SK-N-SH (cell line): ENCODE data around the gene SLC1A2. TPM values are rescaled to one million over a fixed set of nuclear protein-coding genes. Genes with fewer than 3 reads are reported as not detected.

Source experiments
- CTCF ChIA-PET: fragments of 300-600, 350-600 bp; formaldehyde crosslinking; extraction: SDS; loops from one replicate; lab custom pipeline; 2021; lab: Yijun Ruan, JAX
- POLR2A ChIA-PET: fragments of 350-600 bp; sonication (Branson Sonifier 250); formaldehyde crosslinking; extraction: SDS; loops from one replicate; lab custom pipeline; 2020; ENCODE audit warnings: antibody characterized with exemption, inconsistent platforms; lab: Yijun Ruan, JAX
- DNase-seq: peaks from one replicate; pipeline ENCODE4 v3.0.0; 2012
- H2AFZ ChIP-seq: fragments of 200-600 bp; sonication (generic); 2 replicates; pipeline ENCODE4 v1.8.1; 2016; ENCODE audit warnings: antibody characterized with exemption, mild to moderate bottlenecking, low read depth
- H3F3A ChIP-seq: fragments of 200-600 bp; sonication (generic); replicated peaks from 2 replicates; pipeline ENCODE3; 2016; ENCODE audit warnings: antibody characterized with exemption, mild to moderate bottlenecking; ENCODE audit not compliant: insufficient read depth
- H3K27ac ChIP-seq, 2 experiments: fragments of 200-500 bp in 1 of 2; fragments of 200-600 bp in 1 of 2; sonication (Bioruptor generic) in 1 of 2; sonication (generic), shearing (Covaris generic) in 1 of 2; 2 replicates each; pipeline versions ENCODE4 v1.5.1 to v1.6.1; 2014 to 2016; ENCODE audit warnings: low read depth in 2 of 2, inconsistent platforms in 1 of 2, low read length in 1 of 2, mild to moderate bottlenecking in 1 of 2, mixed read lengths in 1 of 2
- H3K27me3 ChIP-seq: fragments of 200-600 bp; sonication (generic), shearing (Covaris generic); 2 replicates; pipeline ENCODE4 v1.6.1; 2016; ENCODE audit warnings: mixed run types; ENCODE audit not compliant: insufficient read depth
- H3K36me3 ChIP-seq, 2 experiments: fragments of 200-500 bp in 1 of 2; fragments of 200-600 bp in 1 of 2; sonication (Bioruptor generic) in 1 of 2; sonication (generic) in 1 of 2; replicated peaks in 1 of 2; 2 replicates each; pipeline versions ENCODE3 to v1.5.1; 2014 to 2016; ENCODE audit warnings: low read length in 1 of 2, mild to moderate bottlenecking in 1 of 2; ENCODE audit not compliant: insufficient read depth in 2 of 2, control insufficient read depth in 1 of 2
- H3K4me1 ChIP-seq, 2 experiments: fragments of 200-500 bp in 1 of 2; fragments of 200-600 bp in 1 of 2; sonication (Bioruptor generic) in 1 of 2; sonication (generic), shearing (Covaris generic) in 1 of 2; 2 replicates each; pipeline versions ENCODE4 v1.5.1 to v1.6.1; 2014 to 2016; ENCODE audit warnings: low read depth in 1 of 2, low read length in 1 of 2, mixed run types in 1 of 2; ENCODE audit not compliant: insufficient read depth in 2 of 2, control insufficient read depth in 1 of 2
- H3K4me2 ChIP-seq: fragments of 200-600 bp; sonication (generic), shearing (Covaris generic); 2 replicates; pipeline ENCODE4 v1.6.1; 2017; ENCODE audit warnings: mixed run types
- H3K4me3 ChIP-seq, 2 experiments: fragments of 200-500 bp in 1 of 2; fragments of 200-600 bp in 1 of 2; sonication (Bioruptor generic) in 1 of 2; sonication (generic), shearing (Covaris generic) in 1 of 2; 2 replicates each; pipeline versions ENCODE4 v1.5.1 to v1.8.1; 2014 to 2016; ENCODE audit warnings: low read depth in 2 of 2, inconsistent platforms in 1 of 2, low read length in 1 of 2, mild to moderate bottlenecking in 1 of 2, mixed read lengths in 1 of 2, moderate library complexity in 1 of 2
- H3K79me2 ChIP-seq: fragments of 200-600 bp; sonication (generic); 2 replicates; pipeline ENCODE4 v1.8.1; 2017; ENCODE audit warnings: mild to moderate bottlenecking; ENCODE audit not compliant: insufficient read depth
- H3K9ac ChIP-seq: fragments of 200-600 bp; sonication (generic); 2 replicates; pipeline ENCODE4 v1.6.1; 2017; ENCODE audit warnings: mixed run types
- H3K9me2 ChIP-seq: fragments of 200-600 bp; sonication (generic); 2 replicates; pipeline ENCODE4 v1.6.1; 2017; ENCODE audit warnings: mixed run types
- H3K9me3 ChIP-seq: fragments of 200-600 bp; sonication (generic); 2 replicates; pipeline ENCODE4 v1.6.1; 2017; ENCODE audit warnings: mixed run types, mild to moderate bottlenecking, moderate library complexity
- H4K20me1 ChIP-seq: fragments of 200-600 bp; sonication (generic); 2 replicates; pipeline ENCODE4 v1.6.1; 2017; ENCODE audit warnings: mild to moderate bottlenecking, mixed run types; ENCODE audit not compliant: insufficient read depth
- CHD2 ChIP-seq: fragments of 150-350 bp; IDR thresholded peaks from 2 replicates; pipeline ENCODE4 v1.6.1; 2018; ENCODE audit warnings: low read length; ENCODE audit not compliant: partially characterized antibody
- ELF1 ChIP-seq: IDR thresholded peaks from 2 replicates; pipeline ENCODE4 v1.4.0; 2012
- EP300 ChIP-seq, 2 experiments: IDR thresholded peaks; 2 replicates each; pipeline versions ENCODE4 v1.4.0 to v1.6.1; 2012; ENCODE audit warnings: borderline replicate concordance in 1 of 2, low read depth in 1 of 2, low read length in 1 of 2
- FOSL2 ChIP-seq: IDR thresholded peaks from 2 replicates; pipeline ENCODE4 v1.4.0; 2012; ENCODE audit warnings: low read depth, mild to moderate bottlenecking, moderate library complexity, borderline replicate concordance
- FOXM1 ChIP-seq: IDR thresholded peaks from 2 replicates; pipeline ENCODE4 v1.4.0; 2012; ENCODE audit warnings: low read depth, mild to moderate bottlenecking
- GABPA ChIP-seq: IDR thresholded peaks from 2 replicates; pipeline ENCODE4 v1.4.0; 2012; ENCODE audit warnings: low read depth, mild to moderate bottlenecking
- MEF2A ChIP-seq: IDR thresholded peaks from 2 replicates; pipeline ENCODE4 v1.4.0; 2012; ENCODE audit warnings: low read depth, borderline replicate concordance
- NRF1 ChIP-seq: IDR thresholded peaks from 2 replicates; pipeline ENCODE4 v1.6.1; 2012; ENCODE audit warnings: low read depth, mild to moderate bottlenecking, low read length
- POLR2AphosphoS5 ChIP-seq: IDR thresholded peaks from 2 replicates; pipeline ENCODE4 v1.6.1; 2012; ENCODE audit warnings: low read depth, low read length
- RAD21 ChIP-seq: IDR thresholded peaks from 2 replicates; pipeline ENCODE4 v1.6.1; 2012; ENCODE audit warnings: mild to moderate bottlenecking, low read length
- RCOR1 ChIP-seq: fragments of 150-350 bp; IDR thresholded peaks from 2 replicates; pipeline ENCODE4 v1.6.1; 2017; ENCODE audit warnings: antibody characterized with exemption, low read length
- RFX5 ChIP-seq: IDR thresholded peaks from 2 replicates; pipeline ENCODE4 v1.6.1; 2012; ENCODE audit warnings: mild to moderate bottlenecking, improper control_type of control experiment, low read length
- SMC3 ChIP-seq: IDR thresholded peaks from 2 replicates; pipeline ENCODE4 v1.6.1; 2012; ENCODE audit warnings: low read depth, low read length, improper control_type of control experiment
- USF1 ChIP-seq: IDR thresholded peaks from 2 replicates; pipeline ENCODE4 v1.4.0; 2012; ENCODE audit warnings: low read depth, borderline replicate concordance
- YY1 ChIP-seq: IDR thresholded peaks from 2 replicates; pipeline ENCODE4 v1.4.0; 2012; ENCODE audit warnings: low read depth, mild to moderate bottlenecking
- WGBS: methylation state at CpG from one replicate; pipeline ENCODE4 v1.1.6; 2017; ENCODE audit warnings: low lambda C conversion rate; 5-methylcytosine and 5-hydroxymethylcytosine counted together
- polyA plus RNA-seq, 3 experiments: library from polyadenylated mRNA; depleted of rRNA; stranded (reverse); fragments of >200 nt; gene quantifications; 2 replicates each; pipeline ENCODE4 v1.2.3, GENCODE V29; 2012
- TF ChIP-seq, protein P1 (sequence below): IDR thresholded peaks from 2 replicates; pipeline ENCODE4 v1.4.0; 2012; ENCODE audit warnings: low read depth, borderline replicate concordance
- TF ChIP-seq, protein P2 (sequence below): IDR thresholded peaks from 2 replicates; pipeline ENCODE4; 2012
- TF ChIP-seq, protein P3 (sequence below): IDR thresholded peaks from 2 replicates; pipeline ENCODE4 v1.6.1; 2012; ENCODE audit warnings: mild to moderate bottlenecking, low read depth, low read length, moderate library complexity

The SLC1A2 gene
- polyA plus RNA-seq, 1 of the 3 experiments (the other 2 are of a cell fraction), result under 0.01 TPM

GRCh38 chr11:35424157-35424940 lies 5.0 kb upstream of the SLC1A2 start:
- 44% methylated on average over 4 of the region's 4 CpGs for WGBS
- TF ChIP-seq ELF1 (no peak), RFX5 (no peak), RAD21 (no peak), RCOR1 (no peak), MEF2A (no peak), EP300 (IDR thresholded peaks at IDR 0.05; ENCODE audit: borderline replicate concordance in 1 of 2, low read depth in 1 of 2, low read length in 1 of 2) (no peak), SMC3 (no peak), USF1 (no peak), POLR2AphosphoS5 (no peak), FOSL2 (no peak), NRF1 (no peak), GABPA (no peak), YY1 (no peak), FOXM1 (no peak), CHD2 (no peak)
- TF ChIP-seq, protein P1, sequence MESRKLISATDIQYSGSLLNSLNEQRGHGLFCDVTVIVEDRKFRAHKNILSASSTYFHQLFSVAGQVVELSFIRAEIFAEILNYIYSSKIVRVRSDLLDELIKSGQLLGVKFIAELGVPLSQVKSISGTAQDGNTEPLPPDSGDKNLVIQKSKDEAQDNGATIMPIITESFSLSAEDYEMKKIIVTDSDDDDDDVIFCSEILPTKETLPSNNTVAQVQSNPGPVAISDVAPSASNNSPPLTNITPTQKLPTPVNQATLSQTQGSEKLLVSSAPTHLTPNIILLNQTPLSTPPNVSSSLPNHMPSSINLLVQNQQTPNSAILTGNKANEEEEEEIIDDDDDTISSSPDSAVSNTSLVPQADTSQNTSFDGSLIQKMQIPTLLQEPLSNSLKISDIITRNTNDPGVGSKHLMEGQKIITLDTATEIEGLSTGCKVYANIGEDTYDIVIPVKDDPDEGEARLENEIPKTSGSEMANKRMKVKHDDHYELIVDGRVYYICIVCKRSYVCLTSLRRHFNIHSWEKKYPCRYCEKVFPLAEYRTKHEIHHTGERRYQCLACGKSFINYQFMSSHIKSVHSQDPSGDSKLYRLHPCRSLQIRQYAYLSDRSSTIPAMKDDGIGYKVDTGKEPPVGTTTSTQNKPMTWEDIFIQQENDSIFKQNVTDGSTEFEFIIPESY, result no peak
- TF ChIP-seq, protein P2, sequence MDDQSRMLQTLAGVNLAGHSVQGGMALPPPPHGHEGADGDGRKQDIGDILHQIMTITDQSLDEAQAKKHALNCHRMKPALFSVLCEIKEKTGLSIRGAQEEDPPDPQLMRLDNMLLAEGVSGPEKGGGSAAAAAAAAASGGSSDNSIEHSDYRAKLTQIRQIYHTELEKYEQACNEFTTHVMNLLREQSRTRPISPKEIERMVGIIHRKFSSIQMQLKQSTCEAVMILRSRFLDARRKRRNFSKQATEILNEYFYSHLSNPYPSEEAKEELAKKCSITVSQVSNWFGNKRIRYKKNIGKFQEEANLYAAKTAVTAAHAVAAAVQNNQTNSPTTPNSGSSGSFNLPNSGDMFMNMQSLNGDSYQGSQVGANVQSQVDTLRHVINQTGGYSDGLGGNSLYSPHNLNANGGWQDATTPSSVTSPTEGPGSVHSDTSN, result no peak
- TF ChIP-seq, protein P3, sequence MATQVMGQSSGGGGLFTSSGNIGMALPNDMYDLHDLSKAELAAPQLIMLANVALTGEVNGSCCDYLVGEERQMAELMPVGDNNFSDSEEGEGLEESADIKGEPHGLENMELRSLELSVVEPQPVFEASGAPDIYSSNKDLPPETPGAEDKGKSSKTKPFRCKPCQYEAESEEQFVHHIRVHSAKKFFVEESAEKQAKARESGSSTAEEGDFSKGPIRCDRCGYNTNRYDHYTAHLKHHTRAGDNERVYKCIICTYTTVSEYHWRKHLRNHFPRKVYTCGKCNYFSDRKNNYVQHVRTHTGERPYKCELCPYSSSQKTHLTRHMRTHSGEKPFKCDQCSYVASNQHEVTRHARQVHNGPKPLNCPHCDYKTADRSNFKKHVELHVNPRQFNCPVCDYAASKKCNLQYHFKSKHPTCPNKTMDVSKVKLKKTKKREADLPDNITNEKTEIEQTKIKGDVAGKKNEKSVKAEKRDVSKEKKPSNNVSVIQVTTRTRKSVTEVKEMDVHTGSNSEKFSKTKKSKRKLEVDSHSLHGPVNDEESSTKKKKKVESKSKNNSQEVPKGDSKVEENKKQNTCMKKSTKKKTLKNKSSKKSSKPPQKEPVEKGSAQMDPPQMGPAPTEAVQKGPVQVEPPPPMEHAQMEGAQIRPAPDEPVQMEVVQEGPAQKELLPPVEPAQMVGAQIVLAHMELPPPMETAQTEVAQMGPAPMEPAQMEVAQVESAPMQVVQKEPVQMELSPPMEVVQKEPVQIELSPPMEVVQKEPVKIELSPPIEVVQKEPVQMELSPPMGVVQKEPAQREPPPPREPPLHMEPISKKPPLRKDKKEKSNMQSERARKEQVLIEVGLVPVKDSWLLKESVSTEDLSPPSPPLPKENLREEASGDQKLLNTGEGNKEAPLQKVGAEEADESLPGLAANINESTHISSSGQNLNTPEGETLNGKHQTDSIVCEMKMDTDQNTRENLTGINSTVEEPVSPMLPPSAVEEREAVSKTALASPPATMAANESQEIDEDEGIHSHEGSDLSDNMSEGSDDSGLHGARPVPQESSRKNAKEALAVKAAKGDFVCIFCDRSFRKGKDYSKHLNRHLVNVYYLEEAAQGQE, result no peak
- no peak overlapping the region for H3K9ac ChIP-seq
- H3K4me2 ChIP-seq, result no peak overlapping the region
- H3K4me1 ChIP-seq, result peaks cover 0 to 8% of the 10 kb centered on the region in 2 experiments; a peak in 1 of 4 replicates
- no peak overlapping the region for H3K27ac ChIP-seq
- no peaks in the 10 kb centered on the region for H3K9me3 ChIP-seq
- no peaks in the 10 kb centered on the region for H3K36me3 ChIP-seq
- ChIA-PET POLR2A (no interaction called here), CTCF (interaction anchor here (0.6 to 2.9 kb wide), 2 partner anchors 12 to 137 kb away, joined by 3 to 10 read pairs; no protein-coding TSS in a partner anchor)
- no peaks in the 10 kb centered on the region; the same call in 1 of the 2 replicates for H4K20me1 ChIP-seq
- no peaks in the 10 kb centered on the region for H3K79me2 ChIP-seq
- H3K9me2 ChIP-seq, result no peaks in the 10 kb centered on the region
- peaks cover 9% of the 10 kb centered on the region for H3F3A ChIP-seq
- DNase-seq, result no peak
- H2AFZ ChIP-seq, result no peak overlapping the region
- no peak overlapping the region for H3K4me3 ChIP-seq
- H3K27me3 ChIP-seq, result peaks cover 65% of the 10 kb centered on the region
